ENCODE data around the gene HOXC11.
A peak's percentile ranks its signal among the peaks of the same experiment; 100 is the strongest.

The HOXC11 gene

GRCh38 chr12:53972722-53973235 is at the start of gene HOXC11:
Gene HOXC11, plus strand, starts transcription at chr12:53973126. Its CDS starts 116 bp downstream, at chr12:53973242.
- no peak for DNase-seq
- in situ Hi-C loops (cut with MboI; ENCODE audit: low pct_unique_long_range_greater_than_20kb, low sequenced_read_pairs): no loop called here

DNA sequence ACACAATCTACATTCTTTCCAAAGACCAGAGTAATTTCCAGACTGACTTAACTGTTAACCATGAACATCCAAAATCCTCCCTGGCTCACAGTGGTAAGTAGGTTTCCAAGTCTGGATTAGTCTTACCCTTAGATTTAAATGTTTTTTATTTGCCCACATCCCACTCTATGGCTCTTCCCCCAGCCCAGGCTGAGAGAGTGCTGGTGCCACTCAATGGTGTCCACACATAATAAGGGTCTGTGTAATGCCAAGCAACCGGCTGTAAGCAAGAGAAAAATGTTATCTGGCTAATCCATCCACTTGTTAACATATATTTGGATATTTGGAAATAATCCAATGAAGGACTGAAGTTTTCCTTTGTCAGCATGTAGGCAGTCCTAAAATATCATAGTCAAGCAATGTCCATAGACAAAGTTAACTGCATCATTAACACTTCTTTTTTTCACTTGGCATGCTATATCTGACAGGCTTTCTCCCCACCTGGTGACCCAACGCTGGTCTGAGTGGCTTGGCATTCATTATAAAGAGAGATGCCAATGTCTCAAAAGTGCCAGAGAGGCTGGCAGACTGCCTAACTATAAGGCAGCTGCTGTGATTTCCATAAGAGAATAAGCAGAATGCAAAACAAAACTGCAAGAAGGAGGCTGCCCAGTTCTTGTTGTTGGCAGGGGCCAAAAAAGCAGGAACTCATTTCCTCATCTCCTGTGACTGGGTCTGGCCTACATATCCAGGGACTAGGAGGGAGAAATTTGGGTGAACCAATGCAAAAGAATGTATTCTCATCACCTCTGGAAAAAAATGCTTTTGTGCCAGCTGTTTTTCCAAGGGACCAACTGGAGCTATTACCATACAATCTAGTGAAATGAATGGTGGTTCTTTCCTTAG is 48.2 kb upstream of the HOXC11 start:
- no peak for DNase-seq
- in situ Hi-C loops (cut with MboI; ENCODE audit: low pct_unique_long_range_greater_than_20kb, low sequenced_read_pairs): no loop called here

- DNase-seq: no peak
- in situ Hi-C loops (cut with MboI; ENCODE audit: low pct_unique_long_range_greater_than_20kb, low sequenced_read_pairs): no loop called here
Measured at GRCh38 chr12:53927220-53928029, 45.5 kb upstream of the HOXC11 start.

- no peak for DNase-seq
- in situ Hi-C loops (cut with MboI; ENCODE audit: low pct_unique_long_range_greater_than_20kb, low sequenced_read_pairs): no loop called here
Measured at GRCh38 chr12:53928054-53928835, 44.7 kb upstream of the HOXC11 start.

- in situ Hi-C loops (cut with MboI; ENCODE audit: low pct_unique_long_range_greater_than_20kb, low sequenced_read_pairs): no loop called here
Measured at GRCh38 chr12:53929527-53929926, 43.4 kb upstream of the HOXC11 start.

GRCh38 chr12:53930591-53931255 is 42.2 kb upstream of the HOXC11 start:
- no peak for DNase-seq
- in situ Hi-C loops (cut with MboI; ENCODE audit: low pct_unique_long_range_greater_than_20kb, low sequenced_read_pairs): no loop called here

More at GRCh38 chr12:53929527-53929926, 43.4 kb upstream of the HOXC11 start:
- no peak for DNase-seq

DNA sequence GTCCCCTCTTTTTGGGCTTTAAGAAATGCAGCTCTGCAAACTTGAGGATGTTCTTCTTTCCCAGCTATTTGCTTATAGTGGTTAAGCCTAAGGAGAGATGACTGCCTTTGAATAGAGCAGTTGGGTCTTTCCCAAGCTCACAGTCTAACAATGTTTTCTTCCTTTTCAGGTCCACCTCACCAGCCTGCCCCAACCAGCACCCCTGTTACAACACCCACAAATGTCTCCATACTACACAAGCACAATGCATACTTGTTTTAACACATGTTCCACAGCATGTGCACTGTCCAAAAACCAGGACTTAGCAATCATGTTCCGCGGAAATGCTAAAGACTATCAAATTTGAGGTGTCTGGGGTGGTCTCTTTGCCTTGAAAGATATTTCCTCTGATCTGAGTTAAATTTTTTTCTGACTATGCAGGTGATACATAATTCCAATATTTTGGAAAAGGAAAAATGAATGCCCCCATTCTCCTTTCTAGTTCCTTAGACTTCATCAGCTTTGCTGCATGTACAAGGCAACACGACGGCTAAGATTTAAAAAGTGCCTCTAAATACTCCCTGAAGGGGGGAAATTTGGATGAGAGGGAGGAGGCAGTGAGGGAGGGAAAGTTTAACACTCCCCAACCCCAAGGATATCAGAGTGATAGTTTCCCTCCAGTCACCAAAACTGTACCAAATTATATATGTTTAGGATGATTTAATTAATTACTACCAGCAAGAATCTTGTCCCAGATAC is 40.9 kb upstream of the HOXC11 start:
- in situ Hi-C loops (cut with MboI; ENCODE audit: low pct_unique_long_range_greater_than_20kb, low sequenced_read_pairs): no loop called here
- DNase-seq: no peak

DNA sequence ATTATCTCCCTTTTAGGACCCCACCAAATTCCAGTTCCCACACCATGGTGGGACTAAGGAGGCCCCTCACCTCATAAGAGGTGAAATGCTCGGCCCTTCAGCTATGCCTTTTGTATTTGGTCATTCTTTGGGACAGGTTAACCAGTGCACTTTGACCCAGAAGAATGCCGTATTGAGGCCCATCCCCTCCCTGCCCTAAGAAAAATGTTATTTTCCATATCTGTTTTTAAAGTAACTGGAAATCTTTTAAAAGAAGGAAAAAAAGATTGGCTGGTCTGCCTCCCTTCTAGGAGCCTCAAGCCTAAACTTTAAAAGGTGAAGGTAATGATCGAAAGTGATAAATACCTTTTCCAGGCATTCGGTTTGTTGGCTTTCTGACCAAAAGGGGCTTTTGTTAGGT is 40.0 kb upstream of the HOXC11 start:
- DNase-seq: no peak
- in situ Hi-C loops (cut with MboI; ENCODE audit: low pct_unique_long_range_greater_than_20kb, low sequenced_read_pairs): no loop called here

- in situ Hi-C loops (cut with MboI; ENCODE audit: low pct_unique_long_range_greater_than_20kb, low sequenced_read_pairs): no loop called here
- no peak for DNase-seq
Measured at GRCh38 chr12:53935383-53936341, 37.3 kb upstream of the HOXC11 start.

- in situ Hi-C loops (cut with MboI; ENCODE audit: low pct_unique_long_range_greater_than_20kb, low sequenced_read_pairs): no loop called here
- DNase-seq: no peak
Measured at GRCh38 chr12:53937099-53937498, 35.8 kb upstream of the HOXC11 start.

GRCh38 chr12:53937596-53938325 is 35.2 kb upstream of the HOXC11 start:
- DNase-seq: no peak
- in situ Hi-C loops (cut with MboI; ENCODE audit: low pct_unique_long_range_greater_than_20kb, low sequenced_read_pairs): no loop called here

GRCh38 chr12:53938326-53939140 is 34.4 kb upstream of the HOXC11 start, which contains the start of gene HOXC13:
Gene HOXC13, plus strand, starts transcription at chr12:53938831. Its CDS starts 76 bp downstream, at chr12:53938907.
- peak; percentile 42 for DNase-seq
- in situ Hi-C loops (cut with MboI; ENCODE audit: low pct_unique_long_range_greater_than_20kb, low sequenced_read_pairs): no loop called here

GRCh38 chr12:53939141-53940108 is 33.5 kb upstream of the HOXC11 start:
- DNase-seq: no peak
- in situ Hi-C loops (cut with MboI; ENCODE audit: low pct_unique_long_range_greater_than_20kb, low sequenced_read_pairs): no loop called here

DNA sequence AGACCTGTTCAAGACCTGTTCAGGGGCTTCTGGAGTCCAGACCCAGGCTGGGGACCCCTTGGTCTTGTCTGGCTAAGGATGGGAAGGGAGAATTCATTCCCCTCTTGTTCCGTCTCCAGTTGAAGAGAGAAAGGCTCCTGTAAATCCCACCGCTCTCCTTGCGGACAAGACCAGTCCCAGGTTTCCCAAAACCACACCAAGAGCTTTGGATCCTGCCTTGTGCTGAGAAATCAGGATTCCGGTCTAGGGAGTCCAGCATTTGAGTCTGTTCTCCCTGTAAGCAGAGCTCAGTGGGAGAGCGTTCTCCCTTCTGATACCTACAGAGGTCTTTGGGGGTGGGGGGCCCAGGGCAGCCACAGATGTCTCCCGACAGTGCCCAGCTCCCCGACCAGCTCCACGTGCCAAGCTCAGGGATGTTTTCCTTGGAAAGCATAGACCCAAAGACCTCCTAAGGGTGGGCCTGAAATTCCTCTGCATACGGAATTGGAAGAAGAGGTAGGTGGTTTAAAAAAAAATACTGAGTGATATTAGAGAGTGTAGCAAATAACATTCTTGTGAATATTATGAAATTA is 32.4 kb upstream of the HOXC11 start:
- no peak for DNase-seq
- in situ Hi-C loops (cut with MboI; ENCODE audit: low pct_unique_long_range_greater_than_20kb, low sequenced_read_pairs): no loop called here

Measured in KBM-7 (cell line).